ENCODE data around the gene NCL.
"Not testable (repeated sequence)": the region's sequence is repeated elsewhere in the genome, so short reads cannot be mapped to it uniquely, and the experiment has no call there.

Gene NCL

DNA sequence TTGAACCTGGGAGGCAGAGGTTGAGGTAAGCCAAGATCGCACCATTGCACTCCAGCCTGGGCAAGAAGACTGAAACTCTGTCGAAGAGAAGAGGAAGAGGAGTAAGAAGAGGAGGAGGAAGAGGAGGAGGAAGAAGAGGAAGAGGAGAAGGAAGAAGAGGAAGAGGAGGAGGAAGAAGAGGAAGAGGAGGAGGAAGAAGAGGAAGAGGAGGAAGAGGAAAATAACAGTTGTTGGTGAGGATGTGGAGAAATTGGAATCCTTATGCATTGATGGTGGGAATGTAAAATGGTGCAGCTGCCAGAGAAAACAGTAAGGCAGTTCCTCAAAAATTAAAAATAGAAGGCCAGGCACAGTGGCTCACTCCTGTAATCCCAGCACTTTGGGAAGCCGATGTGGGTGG lies 8.5 kb upstream of the NCL start:
- H3K4me3 ChIP-seq (ENCODE audit: low read length) = no peak overlapping the region
- DNase-seq (ENCODE audit: low read depth, low spot score) = no peak

DNA sequence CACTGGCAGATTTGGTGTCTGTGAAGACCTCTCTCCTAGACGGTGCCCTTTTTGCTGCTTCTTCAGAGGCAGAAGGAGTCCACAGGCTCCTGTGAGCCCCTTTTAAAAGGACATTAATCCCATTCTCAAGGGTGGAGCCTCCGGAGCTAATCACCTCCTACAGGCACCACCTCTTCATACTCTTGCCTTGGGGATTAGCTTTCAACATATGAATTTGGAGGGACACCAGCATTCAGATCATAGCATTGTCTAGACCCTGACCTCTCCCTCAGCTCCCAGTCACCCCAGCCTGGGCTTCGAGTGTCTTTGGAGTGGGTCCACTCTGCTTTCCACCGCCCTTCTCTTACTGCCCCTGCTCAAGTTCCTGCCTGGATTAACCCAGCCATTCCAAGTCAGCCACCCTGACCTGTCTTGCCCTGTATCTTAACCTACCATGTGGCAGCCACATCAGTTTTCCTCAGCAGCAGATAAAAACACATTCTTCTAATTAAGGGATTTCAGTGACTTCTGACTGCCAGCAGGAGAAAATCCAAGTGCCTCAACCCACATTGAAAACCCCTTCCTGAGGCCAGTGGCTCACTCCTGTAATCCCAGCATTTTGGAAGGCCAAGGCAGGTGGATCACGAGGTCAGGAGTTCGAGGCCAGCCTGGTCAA lies 6.1 kb upstream of the NCL start:
- no peak for DNase-seq (ENCODE audit: low read depth, low spot score)
- no peak overlapping the region for H3K4me3 ChIP-seq (ENCODE audit: low read length)

DNA sequence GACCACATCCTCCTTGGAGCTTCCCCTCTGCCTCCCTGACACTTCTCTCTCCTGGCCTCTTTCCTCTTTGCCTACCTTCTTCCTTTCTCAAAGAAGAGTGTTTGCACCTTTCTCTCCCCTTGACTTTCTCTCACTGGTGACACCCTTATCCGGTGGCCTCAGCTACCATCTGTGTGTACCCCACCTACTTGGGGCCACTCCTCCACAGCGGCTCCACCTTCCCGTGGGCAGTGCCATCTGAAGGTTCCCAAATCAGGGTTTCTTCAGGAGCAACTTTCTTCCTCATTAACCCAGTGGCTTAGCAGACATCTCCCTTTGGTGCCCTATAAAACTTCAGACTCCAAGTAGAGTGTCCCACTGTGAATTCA lies 5.3 kb upstream of the NCL start:
- no peak overlapping the region for H3K4me3 ChIP-seq (ENCODE audit: low read length)
- no peak for DNase-seq (ENCODE audit: low read depth, low spot score)

DNA sequence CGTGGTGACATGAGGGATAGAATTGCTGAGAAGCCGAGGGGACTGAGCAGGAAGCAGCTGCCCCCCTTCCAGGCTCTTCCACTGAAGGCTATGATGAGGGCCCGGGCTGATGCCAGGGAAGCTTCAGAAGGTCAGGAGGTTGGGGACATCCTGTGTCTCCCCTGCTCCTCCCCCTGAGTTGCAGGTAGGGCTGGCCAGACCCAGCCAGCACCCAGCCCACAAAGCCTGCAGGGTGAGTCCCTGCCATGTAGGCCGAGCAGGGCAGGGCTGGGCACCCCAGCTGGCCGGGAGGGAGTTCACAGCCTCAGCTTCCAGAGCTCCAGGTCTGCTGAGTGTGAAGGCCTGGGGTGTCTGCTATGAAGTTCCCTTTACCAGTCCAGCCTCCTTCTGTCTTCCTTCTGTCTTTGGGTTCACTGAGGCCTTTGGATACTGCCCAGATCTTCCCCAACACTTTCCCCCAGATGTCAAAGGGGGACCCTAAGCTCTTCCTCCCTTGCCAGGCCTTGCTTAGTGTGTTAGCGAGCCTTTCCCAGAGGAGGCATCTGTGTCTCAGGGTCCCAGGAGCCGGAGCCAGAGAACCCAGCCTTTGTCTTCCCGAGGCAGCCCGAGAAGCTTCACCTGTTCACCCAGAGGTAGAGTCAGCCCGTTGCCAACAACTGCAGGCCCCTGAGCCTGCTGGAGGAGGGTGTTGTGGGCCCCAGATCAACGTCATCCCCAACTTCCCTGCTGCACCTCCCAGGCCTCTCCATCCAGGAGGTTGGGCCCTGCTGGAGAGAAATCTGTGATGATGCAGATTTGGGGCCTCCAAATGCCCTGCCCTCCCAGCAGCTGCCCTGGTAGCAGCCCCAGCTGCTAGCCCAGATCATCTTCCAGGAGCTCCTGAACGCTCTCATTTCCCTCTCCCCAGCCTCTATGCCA lies 3.6 kb upstream of the NCL start:
- no peak for DNase-seq (ENCODE audit: low read depth, low spot score)
- H3K4me3 ChIP-seq (ENCODE audit: low read length) = no peak overlapping the region

DNA sequence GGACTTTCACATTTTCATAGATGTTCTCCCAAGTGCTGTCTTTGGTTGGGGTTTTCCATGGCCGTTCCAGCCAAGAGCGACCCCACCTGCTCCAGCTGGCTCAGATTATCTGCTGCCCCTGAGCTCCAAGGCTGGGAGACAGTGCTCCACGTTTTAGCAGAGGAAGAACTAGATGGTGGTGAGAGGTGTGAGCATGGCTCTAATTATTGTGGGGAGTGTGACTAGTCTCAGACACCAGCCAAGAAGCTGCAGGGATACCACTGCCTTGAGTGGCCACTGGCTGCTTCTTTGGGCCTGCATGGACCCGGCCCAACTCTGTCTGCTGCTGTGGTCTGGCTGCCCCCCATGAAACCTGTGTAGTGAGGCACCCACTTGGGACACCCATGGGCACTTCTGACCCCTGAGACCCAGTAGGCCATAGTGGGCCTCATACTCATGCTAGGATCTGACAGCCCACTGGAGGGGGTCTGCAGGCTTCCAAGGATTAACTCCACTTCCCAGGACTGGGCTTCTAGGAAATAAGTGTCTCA lies 2.8 kb upstream of the NCL start:
- H3K4me3 ChIP-seq (ENCODE audit: low read length) = no peak overlapping the region
- DNase-seq (ENCODE audit: low read depth, low spot score) = no peak

DNA sequence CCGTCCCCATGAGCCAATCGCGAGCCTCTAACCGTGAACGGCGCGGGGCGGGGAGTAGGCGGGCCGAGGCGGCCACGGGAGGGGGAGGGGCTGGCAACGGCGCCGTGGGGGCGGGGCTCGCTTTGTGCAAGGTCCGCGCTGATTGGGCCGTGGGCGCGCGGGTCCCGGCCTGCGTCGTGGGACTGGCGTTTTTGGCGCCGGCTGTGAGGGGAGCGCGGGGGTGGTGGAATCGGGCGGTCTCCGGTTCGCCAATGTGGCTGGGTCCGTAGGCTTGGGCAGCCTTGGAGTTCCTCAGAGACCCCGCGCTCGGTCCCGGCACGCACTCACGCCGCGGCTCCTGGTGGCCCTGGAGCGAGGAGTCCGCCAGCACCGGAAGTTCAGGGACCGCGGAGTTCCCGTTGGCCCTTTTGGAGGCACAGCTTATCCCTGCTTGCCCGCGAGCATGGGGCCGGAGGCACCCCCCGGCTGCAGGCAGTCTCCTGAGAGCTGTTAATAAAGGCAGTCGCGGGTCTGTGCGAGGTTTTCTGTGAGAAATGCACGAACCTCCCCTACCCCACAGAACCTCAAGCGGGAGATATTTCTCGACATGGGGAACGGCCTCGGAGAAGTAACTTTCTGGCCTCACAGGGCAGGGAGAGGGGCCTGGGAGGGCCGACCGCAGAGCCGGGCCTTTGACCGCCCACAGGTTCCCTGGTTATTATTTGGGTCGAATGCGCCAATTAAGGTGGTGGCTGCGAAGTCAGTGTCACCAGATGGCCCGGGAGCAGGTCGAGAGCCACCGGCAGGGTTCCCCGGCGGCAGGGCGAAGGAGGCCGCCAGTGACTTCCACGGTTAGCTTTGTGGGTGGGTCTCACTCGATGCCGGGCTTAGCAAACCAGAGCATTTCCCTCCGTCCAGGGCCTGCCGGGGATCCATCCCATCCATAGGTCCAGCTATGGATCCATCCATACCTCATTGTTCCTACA lies 574 bp upstream of the NCL start:
- no peak for DNase-seq (ENCODE audit: low read depth, low spot score)

DNA sequence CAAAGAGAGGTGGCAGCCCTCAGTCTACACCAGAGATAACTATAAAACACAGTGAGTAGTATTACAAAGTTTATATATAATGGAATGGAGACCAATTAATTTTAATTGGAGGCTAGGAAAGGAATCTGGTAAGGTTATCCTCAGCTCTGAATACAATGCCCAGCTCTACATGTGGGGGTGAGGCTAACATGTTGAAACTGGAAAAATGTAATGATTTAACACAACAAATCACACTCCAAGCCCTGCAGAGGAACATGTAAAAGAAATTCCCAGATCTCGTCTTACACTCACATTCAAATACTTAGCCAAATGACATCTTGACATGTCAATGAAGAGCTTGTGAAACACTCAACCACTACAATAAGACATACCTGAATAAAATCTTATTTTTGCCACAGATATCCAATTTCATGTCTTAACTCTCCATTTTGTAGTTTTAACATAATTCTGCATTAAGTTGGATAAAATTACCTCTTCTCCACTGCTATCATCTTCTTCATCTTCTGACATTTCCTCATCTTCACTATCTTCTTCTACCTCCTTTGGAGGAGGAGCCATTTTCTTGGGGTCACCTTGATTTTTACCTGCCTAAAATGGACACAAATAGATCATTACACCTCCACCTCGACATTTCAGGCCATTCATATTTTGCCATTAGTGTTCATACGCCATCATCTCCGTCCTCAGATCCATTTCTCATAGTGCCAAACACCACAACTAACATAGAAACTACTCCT lies 1.4 kb downstream of the NCL start:
- peak overlapping the region; percentile 97 for H3K4me3 ChIP-seq (ENCODE audit: low read length)
- no peak for DNase-seq (ENCODE audit: low read depth, low spot score)

More for the DNA sequence above, 574 bp upstream of the NCL start:
- peak overlapping the region; percentile 97 for H3K4me3 ChIP-seq (ENCODE audit: low read length)

DNA sequence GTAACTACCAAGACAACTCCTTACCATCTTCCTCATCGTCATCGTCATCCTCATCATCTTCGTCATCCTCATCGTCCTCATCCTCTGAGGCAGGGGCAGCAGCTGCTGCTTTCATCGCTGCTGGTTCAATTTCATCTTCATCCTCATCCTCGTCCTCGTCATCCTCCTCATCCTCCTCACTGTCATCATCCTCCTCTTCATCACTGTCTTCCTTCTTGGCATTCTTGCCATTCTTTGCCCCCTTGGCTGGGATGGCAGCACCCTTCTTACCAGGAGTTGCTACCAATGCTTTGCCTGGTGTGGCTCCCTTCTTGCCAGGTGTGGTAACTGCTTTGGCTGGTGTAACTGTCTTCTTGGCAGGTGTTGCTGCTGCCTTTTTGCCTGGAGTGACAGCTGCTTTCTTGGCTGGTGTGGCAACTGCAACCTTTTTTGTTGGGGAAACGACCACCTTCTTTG lies 2.7 kb downstream of the NCL start:
- no peak for DNase-seq (ENCODE audit: low read depth, low spot score)
- H3K4me3 ChIP-seq (ENCODE audit: low read length) = no peak overlapping the region

DNA sequence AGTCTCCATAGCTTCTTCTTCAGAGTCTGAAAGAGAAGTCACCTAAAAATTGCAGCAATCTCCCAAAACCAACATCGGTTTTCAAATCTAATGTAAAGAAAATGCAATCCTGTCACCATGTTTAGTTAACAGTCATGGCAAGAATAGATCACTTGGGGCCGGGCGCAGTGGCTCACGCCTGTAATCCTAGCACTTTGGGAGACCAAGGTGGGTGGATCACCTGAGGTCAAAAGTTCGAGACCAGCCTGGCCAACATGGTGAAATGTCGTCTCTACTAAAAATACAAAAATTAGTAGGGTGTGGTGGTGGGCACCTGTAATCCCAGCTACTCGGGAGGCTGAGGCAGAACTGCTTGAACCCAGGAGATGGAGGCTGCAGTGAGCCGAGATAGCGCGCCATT lies 3.4 kb downstream of the NCL start:
- H3K4me3 ChIP-seq (ENCODE audit: low read length); DNase-seq (ENCODE audit: low read depth, low spot score): not testable (repeated sequence)

DNA sequence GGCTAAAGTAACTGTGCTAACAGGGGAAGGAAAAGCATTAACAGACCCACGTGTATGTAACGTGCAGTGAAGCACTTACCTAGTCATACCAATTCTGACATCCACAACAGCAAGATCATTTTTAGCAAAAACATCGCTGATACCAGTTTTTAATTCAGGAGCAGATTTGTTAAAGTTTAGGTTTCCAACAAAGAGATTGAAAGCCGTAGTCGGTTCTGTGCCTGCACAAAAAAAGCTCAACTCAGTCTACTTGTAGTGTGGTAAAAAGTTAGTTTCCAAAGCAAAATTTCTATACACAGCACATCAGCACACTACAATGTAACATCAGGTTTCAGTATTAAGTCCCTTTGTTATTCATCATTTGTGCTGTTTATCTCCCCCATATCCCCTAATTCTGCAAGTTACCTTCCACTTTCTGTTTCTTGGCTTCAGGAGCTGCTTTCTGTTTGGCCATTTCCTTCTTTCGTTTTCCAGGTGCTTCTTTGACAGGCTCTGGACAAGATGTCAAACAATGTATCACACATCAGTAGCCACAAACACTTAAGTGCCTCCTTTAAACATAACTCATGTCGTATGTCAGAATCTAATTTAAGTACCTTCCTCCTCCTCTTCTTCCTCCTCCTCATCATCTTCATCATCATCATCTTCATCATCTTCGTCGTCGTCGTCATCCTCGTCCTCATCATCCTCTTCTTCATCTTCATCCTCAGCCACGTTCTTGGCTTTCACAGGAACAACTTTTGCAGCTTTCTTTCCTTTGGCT lies 4.0 kb downstream of the NCL start:
- no peak overlapping the region for H3K4me3 ChIP-seq (ENCODE audit: low read length)
- no peak for DNase-seq (ENCODE audit: low read depth, low spot score)

DNA sequence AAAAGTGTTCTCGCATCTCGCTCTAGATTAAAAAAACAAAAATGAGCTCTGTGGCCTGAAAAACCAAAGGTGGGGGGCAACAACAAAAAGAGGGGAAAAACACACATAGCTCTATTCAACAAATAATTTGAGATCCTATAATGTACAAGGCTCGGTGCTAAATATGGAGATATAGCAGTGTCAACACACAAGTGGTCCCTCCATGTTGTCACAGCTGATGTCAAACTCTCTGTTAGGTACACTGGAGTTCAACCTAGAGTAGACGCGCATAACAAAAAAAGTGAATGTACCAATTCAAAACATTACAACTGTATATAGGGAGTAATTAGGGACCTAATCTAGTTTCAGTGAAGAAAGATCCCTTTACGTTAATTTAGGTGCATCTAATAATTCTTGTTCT lies 5.9 kb downstream of the NCL start:
- no peak overlapping the region for H3K4me3 ChIP-seq (ENCODE audit: low read length)
- DNase-seq (ENCODE audit: low read depth, low spot score) = no peak

DNA sequence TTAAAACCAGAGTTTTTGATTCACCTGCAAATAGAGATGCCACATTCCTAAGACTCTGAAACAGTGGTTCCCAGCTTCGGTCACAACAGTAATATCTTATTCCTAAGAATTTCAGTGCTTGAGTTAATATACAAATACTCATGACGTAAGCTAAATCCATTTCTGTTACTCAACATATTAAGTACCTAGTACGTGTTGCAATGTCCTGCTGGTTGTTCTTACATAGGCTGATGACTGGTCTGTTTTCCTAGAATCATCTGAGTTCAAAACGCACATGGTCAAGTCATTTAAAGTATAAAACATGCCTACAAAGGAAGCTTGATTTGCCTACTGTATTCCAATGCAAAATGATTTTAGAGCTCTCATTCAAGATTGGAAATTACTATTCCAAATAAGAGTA lies 7.2 kb downstream of the NCL start:
- DNase-seq (ENCODE audit: low read depth, low spot score) = no peak
- H3K4me3 ChIP-seq (ENCODE audit: low read length) = no peak overlapping the region

DNA sequence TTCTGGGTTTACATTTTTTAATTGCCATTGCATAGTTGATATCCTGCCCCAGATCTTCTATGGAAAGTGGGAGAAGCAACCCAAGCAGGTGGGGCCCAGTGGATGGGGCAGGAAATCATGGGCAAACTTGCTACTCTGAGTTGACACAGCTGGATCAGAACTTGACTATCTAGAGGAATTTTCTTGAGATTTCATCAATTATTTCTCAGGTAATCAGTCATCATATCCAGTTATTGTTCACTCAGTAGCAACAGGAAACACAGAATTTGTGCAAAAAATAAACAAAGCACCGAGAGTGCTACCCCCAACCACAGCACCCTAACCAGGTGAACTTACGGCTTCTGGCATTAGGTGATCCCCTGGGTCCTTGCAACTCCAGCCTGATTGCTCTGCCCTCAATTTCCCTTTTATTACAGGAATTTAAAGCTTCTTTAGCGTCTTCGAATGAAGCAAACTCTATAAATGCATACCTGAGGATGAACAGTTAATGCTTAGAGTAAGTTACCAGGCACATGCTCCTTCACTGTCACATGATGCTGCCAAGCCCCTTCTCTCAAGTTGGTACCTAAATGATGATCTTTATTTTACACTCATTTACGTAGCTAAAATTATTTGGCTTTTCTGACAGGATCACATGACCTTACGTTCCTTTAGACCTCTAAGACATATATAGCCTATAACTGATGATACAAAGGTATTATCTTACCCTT lies 7.8 kb downstream of the NCL start:
- H3K4me3 ChIP-seq (ENCODE audit: low read length) = no peak overlapping the region
- DNase-seq (ENCODE audit: low read depth, low spot score) = no peak

DNA sequence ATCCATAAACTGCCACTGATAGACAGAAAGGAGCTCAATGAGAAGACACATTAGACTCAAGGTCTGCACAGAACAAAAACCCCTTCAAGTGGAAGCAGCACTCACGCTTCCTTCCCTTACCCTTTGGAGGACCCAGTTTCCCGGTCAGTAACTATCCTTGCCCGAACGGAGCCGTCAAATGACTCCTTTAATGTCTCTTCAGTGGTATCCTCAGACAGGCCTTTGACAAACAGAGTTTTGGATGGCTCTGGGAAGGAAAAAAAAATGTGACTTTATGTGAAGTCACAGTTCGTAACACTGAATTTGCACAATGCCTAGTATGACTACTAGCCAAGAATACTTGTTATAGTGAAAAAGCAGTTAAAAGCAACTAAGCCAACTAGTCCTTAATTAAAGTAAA lies 8.4 kb downstream of the NCL start:
- no peak overlapping the region for H3K4me3 ChIP-seq (ENCODE audit: low read length)
- no peak for DNase-seq (ENCODE audit: low read depth, low spot score)

DNA sequence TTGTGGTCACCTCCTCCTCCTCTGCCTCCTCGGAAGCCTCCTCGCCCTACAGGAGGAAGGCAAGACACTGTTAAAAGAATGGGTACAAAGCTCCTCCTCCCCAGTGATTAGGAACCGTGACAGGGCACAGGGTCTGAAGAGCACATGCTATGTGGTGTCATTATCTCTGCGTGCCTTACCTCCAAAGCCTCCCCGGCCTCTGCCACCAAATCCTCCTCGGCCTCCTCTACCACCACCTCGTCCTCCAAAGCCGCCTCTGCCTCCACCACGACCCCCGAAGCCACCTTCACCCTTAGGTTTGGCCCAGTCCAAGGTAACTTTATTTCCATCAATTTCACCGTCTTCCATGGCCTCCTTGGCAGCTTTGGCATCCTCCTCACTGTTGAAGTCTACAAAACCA lies 9.1 kb downstream of the NCL start:
- no peak overlapping the region for H3K4me3 ChIP-seq (ENCODE audit: low read length)
- no peak for DNase-seq (ENCODE audit: low read depth, low spot score)

DNA sequence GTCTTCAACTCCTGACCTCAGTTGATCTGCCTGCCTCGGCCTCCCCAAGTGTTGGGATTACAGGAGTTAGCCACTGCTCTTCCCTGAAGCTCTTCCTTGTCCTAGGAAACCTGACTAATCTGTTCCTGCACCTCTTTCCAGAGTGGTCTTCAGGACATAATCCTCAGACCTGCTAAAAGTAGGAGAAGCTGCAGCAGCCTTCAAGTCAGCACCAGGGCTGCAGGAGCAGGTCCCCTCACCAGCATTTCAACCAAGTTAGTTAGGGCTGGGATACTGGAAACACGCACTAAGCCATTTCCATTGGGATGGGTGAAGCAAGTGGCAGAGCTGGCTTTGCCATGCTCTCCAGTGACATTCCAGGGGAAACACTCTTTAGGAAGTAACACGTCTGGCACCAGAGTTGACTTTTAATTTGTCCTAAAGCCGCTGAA lies 9.9 kb downstream of the NCL start:
- no peak overlapping the region for H3K4me3 ChIP-seq (ENCODE audit: low read length)
- no peak for DNase-seq (ENCODE audit: low read depth, low spot score)

DNA sequence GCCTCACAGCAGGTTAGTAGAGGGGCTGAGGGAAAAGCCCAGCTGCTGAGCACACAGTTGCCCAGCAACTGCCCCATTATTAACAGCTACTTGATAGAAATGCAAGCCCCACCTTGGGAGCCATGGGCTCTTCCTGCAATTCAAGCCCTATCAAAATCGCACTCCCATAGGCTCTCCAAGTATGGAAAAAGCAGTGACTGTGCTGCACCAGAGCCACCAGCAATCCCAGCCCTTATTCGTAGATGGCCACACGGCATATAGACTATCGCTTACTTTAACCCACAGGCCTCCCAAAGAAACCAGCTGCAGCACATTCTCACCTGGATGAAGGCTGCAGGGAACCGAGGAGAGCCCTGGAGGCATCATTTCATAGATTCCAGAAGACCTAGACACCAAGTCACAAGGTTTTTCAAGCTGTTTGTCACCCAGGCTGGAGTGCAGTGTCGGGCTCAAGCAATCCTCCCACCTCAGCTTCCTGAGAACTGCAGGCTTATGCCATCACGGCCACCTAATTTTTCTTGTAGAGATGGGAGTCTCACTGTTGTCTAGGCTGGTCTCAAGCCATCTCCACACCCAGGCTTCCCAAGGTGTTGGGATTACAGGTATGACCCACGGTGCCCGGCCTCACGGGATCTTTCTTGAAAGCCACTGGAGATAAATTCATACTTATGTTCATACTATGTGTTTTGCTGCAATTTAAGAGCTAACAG lies 11.3 kb downstream of the NCL start:
- DNase-seq (ENCODE audit: low read depth, low spot score) = no peak
- no peak overlapping the region for H3K4me3 ChIP-seq (ENCODE audit: low read length)
